Nephron (organoid): ENCODE results near the gene TMEM120B.

Source experiments
- H3K27ac Mint-ChIP-seq, 3 experiments: 2 replicates each; pipeline ENCODE4 v1.8.0; 2020; ENCODE audit warnings: mixed read lengths in 3 of 3, mild to moderate bottlenecking in 2 of 3, moderate library complexity in 1 of 3
- H3K27me3 Mint-ChIP-seq: 2 replicates; pipeline ENCODE4 v1.8.0; 2021; ENCODE audit warnings: low read depth, mild to moderate bottlenecking, moderate library complexity, mixed read lengths
- H3K36me3 Mint-ChIP-seq: 2 replicates; pipeline ENCODE4 v1.8.0; 2020; ENCODE audit warnings: low read depth, mixed read lengths
- H3K4me1 Mint-ChIP-seq: 2 replicates; pipeline ENCODE4 v1.8.0; 2020; ENCODE audit warnings: mixed read lengths
- H3K4me3 Mint-ChIP-seq, 3 experiments: 2 replicates each; pipeline ENCODE4 v1.8.0; 2020; ENCODE audit warnings: mild to moderate bottlenecking in 3 of 3, mixed read lengths in 3 of 3, moderate library complexity in 2 of 3
- H3K9me3 Mint-ChIP-seq: 2 replicates; pipeline ENCODE4 v1.8.0; 2020; ENCODE audit warnings: mixed read lengths
- CTCF ChIP-seq, 3 experiments: fragments of 200-600 bp; sonication (generic); IDR thresholded peaks; one replicate each; pipeline ENCODE4 v1.5.0; 2021; ENCODE audit warnings: antibody characterized with exemption in 3 of 3; ENCODE audit not compliant: unreplicated experiment in 3 of 3

The TMEM120B gene

DNA sequence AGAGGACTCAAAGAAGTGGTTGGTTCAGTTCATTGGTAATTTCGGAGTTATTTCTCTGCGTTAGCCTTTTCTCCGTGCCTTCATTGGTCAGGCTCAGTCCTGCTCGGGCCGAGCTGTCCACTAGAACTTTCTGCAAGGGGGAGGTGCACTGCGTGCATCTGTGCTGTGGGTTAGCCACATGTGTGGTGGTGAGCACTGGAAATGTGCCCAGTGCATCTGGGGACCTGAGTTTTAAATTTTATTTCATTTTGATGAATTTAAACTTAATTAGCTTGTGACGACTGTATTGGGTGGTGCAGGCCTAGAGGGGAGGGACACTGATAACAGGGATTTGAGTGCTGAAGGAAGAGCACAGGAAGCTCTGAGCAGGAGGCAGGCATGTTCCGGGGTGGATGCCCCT is 115.8 kb downstream of the TMEM120B start:
- H3K4me1 Mint-ChIP-seq, result no peaks in the 10 kb centered on the region
- no peak overlapping the region for H3K4me3 Mint-ChIP-seq
- H3K36me3 Mint-ChIP-seq, result peaks cover 64% of the 10 kb centered on the region
- no peak overlapping the region for H3K27ac Mint-ChIP-seq
- H3K27me3 Mint-ChIP-seq, result no peaks in the 10 kb centered on the region
- H3K9me3 Mint-ChIP-seq, result no peaks in the 10 kb centered on the region
- no peak for TF ChIP-seq CTCF (IDR thresholded peaks at IDR 0.05; ENCODE audit: unreplicated experiment in 3 of 3)

DNA sequence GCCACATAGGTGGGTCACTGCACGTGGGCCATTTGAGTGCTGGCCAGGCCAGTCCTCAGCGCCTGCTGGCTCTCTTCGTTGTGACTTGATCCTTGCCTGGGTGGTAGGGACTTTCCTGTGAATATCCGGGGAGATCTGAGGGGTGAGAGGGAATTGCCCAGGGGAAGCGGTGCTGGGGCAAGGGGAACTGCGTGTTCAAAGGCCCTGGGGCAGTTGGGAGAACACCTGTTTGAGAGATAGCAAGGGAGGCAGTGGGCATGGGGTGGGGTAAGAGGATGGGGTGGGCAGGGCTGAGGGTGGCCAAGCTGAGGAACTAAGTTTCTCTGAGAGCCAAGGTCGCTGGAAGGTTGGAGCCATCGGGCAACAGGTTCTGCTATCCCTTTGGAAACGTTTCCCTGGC is 116.3 kb downstream of the TMEM120B start:
- Mint-ChIP-seq H3K4me1 (no peaks in the 10 kb centered on the region), H3K27ac (peak overlapping the region in 1 of 3 experiments; percentile 20), H3K4me3 (no peak overlapping the region), H3K36me3 (peaks cover 59% of the 10 kb centered on the region), H3K27me3 (no peaks in the 10 kb centered on the region), H3K9me3 (no peaks in the 10 kb centered on the region)
- no peak for TF ChIP-seq CTCF (IDR thresholded peaks at IDR 0.05; ENCODE audit: unreplicated experiment in 3 of 3)

GRCh38 chr12:121829250-121829918 is 116.8 kb downstream of the TMEM120B start:
- Mint-ChIP-seq H3K9me3 (no peaks in the 10 kb centered on the region), H3K27me3 (no peaks in the 10 kb centered on the region), H3K4me1 (no peaks in the 10 kb centered on the region), H3K4me3 (no peak overlapping the region), H3K36me3 (peaks cover 55% of the 10 kb centered on the region), H3K27ac (peak overlapping the region in 1 of 3 experiments; percentile 20)
- TF ChIP-seq CTCF (IDR thresholded peaks at IDR 0.05; ENCODE audit: unreplicated experiment in 3 of 3), result no peak

GRCh38 chr12:121830134-121830533 is 117.6 kb downstream of the TMEM120B start:
- H3K27ac Mint-ChIP-seq, result no peak overlapping the region
- peaks cover 51% of the 10 kb centered on the region for H3K36me3 Mint-ChIP-seq
- H3K9me3 Mint-ChIP-seq, result no peaks in the 10 kb centered on the region
- H3K4me3 Mint-ChIP-seq, result no peak overlapping the region
- H3K4me1 Mint-ChIP-seq, result no peaks in the 10 kb centered on the region
- TF ChIP-seq CTCF (IDR thresholded peaks at IDR 0.05; ENCODE audit: unreplicated experiment in 3 of 3), result no peak
- H3K27me3 Mint-ChIP-seq, result no peaks in the 10 kb centered on the region

DNA sequence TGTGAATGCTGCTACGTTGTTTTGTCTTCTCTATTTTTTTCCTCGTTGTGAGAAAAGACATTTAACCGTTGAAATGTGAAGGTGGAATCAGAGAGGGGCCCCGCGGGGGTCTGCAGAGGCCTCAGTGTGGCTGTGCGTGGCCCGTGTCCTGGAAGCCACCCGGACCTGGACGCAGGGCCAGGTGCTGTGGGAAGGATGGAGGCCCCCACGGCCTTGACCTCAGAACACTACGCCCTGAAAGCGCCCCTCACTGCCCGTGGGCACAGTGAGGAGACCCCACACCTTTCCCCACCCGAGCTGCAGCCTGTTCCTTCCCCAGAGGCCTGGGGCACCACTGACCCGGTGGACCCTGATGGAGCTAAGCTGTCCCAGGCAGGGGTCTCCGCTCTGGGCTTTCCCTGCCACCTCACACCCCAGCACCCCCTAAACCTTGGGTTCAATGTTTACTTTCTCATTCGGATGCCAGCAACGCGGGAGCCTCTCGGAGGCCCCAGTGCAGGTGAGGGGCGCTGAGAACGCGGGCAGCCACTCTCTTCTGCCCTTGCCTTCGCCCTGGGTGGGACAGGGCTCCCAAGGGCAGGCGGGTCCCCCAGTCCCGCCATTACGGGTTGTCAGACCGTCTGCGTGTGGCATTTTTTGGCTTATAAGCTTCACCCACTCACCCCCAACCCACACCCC is 118.2 kb downstream of the TMEM120B start:
- Mint-ChIP-seq H3K27ac (no peak overlapping the region), H3K4me3 (no peak overlapping the region), H3K9me3 (no peaks in the 10 kb centered on the region), H3K4me1 (no peaks in the 10 kb centered on the region), H3K27me3 (no peaks in the 10 kb centered on the region), H3K36me3 (peaks cover 51% of the 10 kb centered on the region)
- TF ChIP-seq CTCF (IDR thresholded peaks at IDR 0.05; ENCODE audit: unreplicated experiment in 3 of 3), result no peak
